GM21423 (cell line): ENCODE results near the gene LYPD4.
A peak's percentile ranks its signal among the peaks of the same experiment; 100 is the strongest.
"Not testable (repeated sequence)": the region's sequence is repeated elsewhere in the genome, so short reads cannot be mapped to it uniquely, and the experiment has no call there.

Experiments used
- ATAC-seq: cut with Tn5 transposase; IDR thresholded peaks from one replicate; pipeline ENCODE4 v1.9.1; 2021; ENCODE audit warnings: mild to moderate bottlenecking, moderate library complexity; ENCODE audit not compliant: unreplicated experiment

The LYPD4 gene

GRCh38 chr19:41875973-41876372 is 31.5 kb upstream of the LYPD4 start:
- not testable (repeated sequence) for ATAC-seq

DNA sequence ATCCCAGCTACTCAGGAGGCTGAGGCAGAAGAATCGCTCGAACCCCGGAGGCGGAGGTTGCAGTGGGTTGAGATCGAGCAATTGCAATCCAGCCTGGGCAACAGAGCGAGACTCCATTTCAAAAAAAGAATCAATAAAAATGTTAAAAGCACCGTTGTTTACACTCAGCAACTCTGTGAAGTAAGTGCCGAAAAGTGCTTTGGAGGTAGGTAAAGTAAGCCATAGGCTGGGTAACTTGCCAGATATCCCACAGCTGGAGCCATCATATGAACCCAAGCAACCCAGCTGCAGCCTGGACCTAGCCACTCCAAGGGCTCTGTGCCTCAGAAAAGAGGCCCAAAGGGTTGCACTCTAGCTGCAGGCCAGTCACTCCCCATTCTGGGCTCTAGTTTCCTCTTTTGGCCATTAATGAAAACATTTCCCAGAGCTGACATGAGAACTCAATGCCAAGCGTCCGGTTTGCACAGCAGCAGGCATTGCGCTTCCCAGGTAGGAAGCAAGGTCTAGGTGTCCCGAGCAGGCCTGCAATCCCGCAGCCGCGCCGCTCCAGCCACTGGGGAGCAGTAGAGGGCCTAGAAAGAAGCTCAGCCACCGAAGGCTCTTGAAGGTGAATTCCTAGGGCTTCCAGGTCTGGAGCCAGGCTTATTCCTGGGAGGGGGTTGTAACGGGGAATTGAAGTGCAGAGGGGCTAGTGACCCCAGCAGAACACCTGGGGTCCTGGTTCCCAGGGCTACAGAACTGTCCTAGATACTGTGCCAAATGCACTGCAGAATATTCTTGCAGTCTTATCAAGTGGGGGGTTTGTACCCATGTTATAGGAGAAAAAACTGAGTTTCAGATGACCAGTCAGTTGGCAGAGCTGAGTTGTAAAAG is 28.5 kb upstream of the LYPD4 start:
- no peak for ATAC-seq

- ATAC-seq = no peak
Observed at GRCh38 chr19:41872384-41872774, 27.9 kb upstream of the LYPD4 start.

- ATAC-seq = peak; percentile 48
Observed at GRCh38 chr19:41871573-41872383, 27.3 kb upstream of the LYPD4 start.

- no peak for ATAC-seq
Observed at GRCh38 chr19:41870401-41870873, 26.0 kb upstream of the LYPD4 start.

- ATAC-seq = no peak
Observed at GRCh38 chr19:41869374-41869955, 25.0 kb upstream of the LYPD4 start.

DNA sequence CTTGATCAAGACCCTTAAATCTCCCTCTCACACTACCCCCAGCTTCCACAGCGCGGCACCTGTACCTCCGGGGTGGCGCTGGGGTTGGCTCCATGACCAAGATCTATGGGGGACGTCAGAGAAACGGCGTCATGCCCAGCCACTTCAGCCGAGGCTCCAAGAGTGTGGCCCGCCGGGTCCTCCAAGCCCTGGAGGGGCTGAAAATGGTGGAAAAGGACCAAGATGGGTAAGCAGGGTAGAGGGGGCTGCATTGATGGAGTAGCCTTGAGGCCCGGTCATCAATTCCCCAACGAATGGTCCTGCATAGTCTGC is 24.5 kb upstream of the LYPD4 start:
- no peak for ATAC-seq

- no peak for ATAC-seq
Observed at GRCh38 chr19:41868120-41868988, 23.9 kb upstream of the LYPD4 start.

- no peak for ATAC-seq
Observed at GRCh38 chr19:41866284-41866683, 21.8 kb upstream of the LYPD4 start.

DNA sequence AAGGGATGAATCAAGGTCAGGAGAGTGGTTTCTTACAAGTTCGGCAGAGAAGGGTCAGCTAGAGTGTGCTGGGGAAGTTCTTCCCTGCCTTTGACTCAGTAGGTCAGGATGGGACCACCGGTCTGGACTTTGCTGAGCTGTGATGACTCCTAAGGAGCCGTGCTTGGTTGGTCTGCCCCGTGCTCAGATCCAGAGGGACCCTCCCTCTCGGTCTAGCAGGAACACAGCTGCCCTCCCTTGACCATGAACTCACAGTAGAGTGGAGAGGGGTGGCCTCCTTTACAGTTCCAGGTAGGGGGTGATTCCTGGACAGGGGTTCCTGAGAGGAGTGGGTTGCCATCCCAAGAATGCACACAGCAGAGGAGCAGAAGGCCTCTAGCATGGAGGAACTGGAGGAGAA is 19.9 kb upstream of the LYPD4 start:
- no peak for ATAC-seq

DNA sequence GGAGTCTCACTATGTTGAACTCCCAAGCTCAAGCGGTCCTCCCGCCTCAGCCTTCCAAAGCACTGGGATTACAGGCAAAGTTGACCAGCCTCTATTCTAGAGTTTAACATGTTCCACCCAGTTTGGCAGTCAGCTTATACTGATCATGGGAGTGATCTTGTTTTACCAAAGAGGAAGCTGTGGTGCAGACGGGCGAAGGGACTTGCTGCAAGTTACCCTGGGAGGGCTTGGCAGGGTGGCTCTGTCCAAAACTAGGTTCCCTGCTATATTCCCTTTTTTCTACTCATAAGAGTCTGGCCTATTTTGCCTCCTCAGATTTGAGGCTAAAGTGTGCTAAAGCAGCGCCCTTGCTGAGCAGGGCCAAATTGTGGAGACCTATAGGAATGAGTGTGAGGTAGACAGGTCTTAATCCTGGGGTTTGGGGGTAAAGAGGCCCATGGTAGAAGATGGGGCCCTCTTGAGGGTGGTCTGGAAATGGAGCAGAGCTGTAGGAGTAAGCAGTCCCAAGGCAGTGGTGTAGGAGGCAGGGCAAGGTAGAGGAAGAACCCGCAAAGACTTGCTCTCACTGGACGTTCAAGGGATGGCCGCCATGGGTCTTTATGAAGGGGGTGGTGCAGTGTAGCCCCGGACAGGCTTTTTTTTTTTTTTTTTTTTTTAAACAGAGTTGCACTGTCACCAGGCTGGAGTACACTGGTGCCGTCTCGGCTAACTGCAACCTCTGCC is 18.9 kb upstream of the LYPD4 start:
- no peak for ATAC-seq

- no peak for ATAC-seq
Observed at GRCh38 chr19:41862445-41862986, 18.0 kb upstream of the LYPD4 start.

DNA sequence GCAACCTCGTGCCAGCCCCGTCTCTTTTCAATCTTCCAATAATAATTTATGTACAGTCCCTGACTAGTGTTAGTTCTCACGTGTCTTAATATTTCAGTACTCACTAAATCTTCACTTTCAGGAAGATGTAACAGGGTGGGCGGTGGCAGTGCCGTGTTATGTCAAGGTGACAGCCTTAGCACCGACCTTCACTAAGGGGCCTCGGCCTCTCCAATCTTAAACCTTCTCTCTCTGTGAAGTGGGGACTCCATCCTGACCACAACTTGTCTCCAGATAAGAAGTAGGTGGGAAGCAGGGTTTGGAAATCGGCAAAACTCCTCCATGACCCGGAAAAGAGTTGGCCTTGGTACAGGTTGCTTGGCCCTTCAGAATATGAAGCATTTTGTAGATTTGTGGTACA is 17.4 kb upstream of the LYPD4 start:
- no peak for ATAC-seq

GRCh38 chr19:41861116-41861768 is 16.8 kb upstream of the LYPD4 start:
- no peak for ATAC-seq

GRCh38 chr19:41860419-41861115 is 16.1 kb upstream of the LYPD4 start:
- ATAC-seq = no peak

DNA sequence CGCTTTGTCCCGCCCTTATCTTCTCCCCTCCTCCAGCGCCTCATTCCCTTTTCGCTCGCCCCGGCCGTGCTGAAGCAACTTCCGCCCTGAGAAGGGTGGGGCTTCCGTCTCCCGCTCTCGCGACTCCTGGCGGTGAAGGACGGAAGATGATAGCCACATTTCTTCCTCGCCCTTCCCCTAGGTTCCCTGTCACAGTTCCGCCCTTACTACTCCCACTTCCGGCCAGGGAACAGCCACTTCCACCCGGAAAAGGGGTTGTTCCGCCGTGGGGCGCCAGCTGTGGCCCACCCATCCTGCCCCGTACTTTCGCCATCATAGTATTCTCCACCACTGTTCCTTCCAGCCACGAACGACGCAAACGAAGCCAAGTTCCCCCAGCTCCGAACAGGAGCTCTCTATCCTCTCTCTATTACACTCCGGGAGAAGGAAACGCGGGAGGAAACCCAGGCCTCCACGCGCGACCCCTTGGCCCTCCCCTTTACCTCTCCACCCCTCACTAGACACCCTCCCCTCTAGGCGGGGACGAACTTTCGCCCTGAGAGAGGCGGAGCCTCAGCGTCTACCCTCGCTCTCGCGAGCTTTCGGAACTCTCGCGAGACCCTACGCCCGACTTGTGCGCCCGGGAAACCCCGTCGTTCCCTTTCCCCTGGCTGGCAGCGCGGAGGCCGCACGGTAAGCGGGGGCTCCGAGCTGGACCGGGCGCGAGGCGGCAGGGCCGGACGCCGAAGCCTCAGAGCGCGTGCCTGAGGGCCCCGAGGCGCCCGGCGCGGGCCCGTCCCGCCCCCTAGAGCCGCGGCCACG is 15.3 kb upstream of the LYPD4 start, which contains the start of gene RPS19:
TSS of gene RPS19 (plus strand) at position 638 of the 801 bp plus-strand sequence. CDS start 520 bp downstream, outside the sequence.
- ATAC-seq = peak; percentile 76

- no peak for ATAC-seq
Observed at GRCh38 chr19:41859213-41859617, 14.7 kb upstream of the LYPD4 start.

DNA sequence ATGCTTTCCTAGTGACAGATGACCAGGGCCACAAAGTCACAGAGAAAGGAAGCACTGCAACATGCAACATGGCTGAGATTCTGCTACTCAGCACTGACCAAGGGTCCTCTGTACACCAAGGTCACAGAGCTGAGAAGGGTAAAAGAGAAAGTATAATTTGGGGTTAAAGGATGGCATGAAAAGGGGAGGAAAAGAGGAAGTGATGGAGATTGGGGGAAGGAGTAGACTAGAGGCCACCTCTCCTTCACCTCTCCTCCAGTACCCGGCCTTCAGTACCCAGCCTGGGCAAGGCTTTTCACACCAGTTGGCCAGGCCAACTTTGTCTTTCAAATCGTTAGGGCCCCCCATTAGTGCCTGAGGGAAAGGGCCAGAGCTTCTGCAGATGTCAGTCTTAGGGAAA is 9.3 kb upstream of the LYPD4 start:
- no peak for ATAC-seq
